NCI-H345 treated with DMSO at 0.1 percent for 48 hours (cell line): ENCODE results near the gene AHNAK2.
A peak's percentile ranks its signal among the peaks of the same experiment; 100 is the strongest.
"Not testable (repeated sequence)": the region's sequence is repeated elsewhere in the genome, so short reads cannot be mapped to it uniquely, and the experiment has no call there.

Source experiments
- DNase-seq: peaks from one replicate; lab custom pipeline; 2025; ENCODE audit not compliant: unreplicated experiment; lab: John Stamatoyannopoulos, UW

The AHNAK2 gene

DNA sequence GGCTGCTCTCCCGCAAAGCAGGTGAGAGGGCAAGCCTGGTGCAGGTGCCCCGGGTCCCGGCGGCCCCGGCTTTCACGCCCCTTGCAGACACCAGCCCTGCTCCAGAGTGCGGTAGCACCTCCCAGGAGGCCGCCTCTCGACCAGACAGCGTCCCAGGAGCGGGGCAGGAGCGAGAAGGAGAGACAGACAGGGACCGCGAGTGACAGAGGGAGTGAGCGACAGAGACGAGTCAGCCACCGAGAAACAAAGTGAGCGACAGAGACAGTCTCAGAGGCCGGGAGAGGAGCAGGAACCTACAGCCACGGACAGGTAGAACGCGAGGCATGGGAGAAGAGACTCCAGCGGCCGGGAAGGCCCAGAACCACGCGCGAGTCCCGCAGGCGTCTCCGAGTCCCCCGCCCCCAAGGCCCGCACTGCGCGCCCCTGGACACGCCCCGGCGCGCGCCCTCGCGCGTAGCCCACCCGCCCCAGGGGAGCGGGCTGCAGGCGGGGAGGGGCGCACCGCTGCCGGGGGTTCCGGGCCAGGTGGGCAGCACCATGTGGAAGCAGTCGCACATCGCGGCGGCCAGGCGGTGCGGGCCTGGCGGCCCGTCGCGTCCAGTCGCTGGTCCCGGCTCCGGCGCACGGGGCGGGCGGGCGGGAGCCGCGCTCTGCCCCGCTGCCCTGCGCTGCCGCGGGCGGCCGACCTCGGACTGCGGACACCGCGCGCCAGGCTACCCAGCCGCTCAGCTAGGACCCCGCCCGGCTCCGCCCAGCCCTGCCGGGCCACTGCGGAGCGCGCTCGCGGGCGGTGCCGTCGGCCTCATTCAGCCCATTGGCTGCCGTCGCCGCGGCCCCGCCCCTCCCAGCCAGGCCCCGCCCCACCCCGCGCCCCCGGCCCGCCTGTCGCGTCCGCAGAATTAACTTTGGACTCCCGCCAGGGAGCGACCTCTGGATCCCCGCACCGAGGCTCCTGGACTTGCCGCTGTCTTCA lies at the start of gene AHNAK2:
AHNAK2 (minus strand) TSS at position 694 of the 973 bp plus-strand sequence; CDS start at position 557, 137 bp downstream.
- DNase-seq: peak; percentile 43

DNA sequence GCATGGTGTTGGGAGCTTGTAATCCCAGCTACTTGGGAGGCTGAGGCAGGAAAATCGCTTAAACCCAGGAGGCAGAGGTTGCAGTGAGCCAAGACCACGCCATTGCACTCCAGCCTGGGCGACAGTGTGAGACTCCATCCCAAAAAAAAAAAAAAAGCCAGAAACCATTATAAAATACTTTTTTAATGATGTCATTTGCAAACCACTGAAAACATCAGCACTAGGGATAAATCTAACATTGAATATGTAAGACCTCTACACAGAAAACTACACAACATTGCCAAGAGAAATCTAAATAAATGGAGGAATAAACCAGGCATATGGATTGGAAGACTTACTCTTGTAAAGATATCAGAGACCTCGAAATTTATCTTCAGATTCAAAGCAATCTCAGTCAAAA lies 49.5 kb upstream of the AHNAK2 start:
- DNase-seq: not testable (repeated sequence)

DNA sequence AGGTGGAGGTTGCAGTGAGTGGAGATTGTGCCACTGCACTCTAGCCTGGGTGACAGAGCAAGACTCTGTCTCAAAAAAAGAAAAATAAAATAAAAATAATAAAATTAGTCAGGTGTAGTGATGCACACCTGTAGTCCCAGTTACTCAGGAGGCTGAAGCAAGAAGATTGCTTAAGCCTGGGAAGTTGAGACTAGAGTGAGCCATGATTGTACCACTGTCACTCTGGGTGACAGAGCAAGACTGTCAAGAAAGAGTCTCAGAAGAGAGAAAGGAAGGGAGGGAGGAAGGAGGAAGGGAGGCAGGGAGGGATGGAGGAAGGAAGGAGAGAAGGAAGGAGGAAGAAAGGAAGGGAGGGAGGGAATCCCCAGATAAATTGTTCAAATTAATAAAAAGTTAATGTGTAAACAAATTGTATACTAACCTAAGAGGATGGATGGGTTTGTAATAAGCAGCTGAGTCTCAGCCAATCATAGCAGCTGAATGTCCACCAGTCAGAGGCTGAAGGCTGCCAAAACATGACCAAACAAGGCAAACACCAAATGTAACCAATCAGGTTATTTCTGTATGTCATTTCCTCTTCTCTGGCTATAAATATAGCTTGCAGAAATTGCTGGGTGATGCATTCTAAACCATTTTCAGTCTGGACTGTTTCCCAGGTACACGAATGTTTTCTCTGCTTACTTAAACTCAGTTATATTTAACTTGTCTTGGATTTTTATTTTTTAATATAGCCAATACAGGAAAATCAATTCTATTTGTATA lies 48.8 kb upstream of the AHNAK2 start:
- no peak for DNase-seq

GRCh38 chr14:105026033-105026785 lies 48.0 kb upstream of the AHNAK2 start:
- no peak for DNase-seq

- no peak for DNase-seq
These were observed 47.3 kb upstream of the AHNAK2 start for GRCh38 chr14:105025429-105025828.

DNA sequence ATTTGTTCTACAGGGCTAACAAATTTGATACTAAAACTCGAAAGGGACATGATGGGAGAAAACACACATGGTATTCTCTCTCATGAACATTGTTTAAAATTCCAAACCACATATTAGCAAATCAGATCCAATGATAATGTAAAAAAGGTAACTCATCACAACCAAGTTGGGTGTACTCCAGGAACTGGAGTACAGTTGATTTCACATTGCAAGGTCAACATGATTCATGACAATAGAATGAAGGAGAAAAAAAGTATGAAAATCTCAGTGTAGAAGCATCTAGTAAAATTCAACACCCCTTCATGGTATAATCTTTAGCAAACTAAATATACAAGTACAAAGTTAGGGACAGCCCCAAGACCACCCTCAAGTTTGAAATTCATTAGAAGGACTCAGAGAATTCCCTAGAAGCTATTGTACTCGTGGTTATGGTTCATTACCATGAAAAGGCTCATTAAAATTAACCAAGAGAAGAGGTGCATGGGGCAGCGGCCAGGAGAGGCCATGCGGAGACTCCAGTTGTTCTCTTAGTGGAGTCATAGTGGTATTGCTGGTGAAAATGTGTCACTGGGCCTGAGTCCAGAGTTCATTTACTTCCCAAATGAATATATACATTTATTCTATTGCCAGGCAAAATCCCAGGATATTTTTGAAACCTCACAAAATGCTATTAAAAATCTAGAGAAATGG lies 45.8 kb upstream of the AHNAK2 start:
- no peak for DNase-seq

DNA sequence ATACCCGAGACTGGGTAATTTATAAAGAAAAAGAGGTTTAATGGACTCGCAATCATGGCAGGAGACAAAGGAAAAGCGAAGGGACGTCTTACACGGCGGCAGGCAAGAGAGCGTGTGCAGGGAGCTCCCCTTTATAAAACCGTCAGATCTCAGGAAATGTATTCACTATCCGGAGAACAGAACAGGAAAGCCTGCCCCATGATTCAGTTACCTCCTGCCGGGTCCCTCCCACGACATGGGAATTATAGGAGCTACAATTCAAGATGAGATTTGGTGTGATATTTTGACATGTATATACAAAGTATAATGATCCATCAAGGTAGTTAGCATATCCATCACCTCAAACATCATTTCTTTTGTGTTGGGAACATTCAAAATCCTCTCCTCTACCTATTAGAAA lies 45.0 kb upstream of the AHNAK2 start:
- DNase-seq: no peak

- DNase-seq: no peak
These were observed 44.1 kb upstream of the AHNAK2 start for GRCh38 chr14:105022276-105022670.

DNA sequence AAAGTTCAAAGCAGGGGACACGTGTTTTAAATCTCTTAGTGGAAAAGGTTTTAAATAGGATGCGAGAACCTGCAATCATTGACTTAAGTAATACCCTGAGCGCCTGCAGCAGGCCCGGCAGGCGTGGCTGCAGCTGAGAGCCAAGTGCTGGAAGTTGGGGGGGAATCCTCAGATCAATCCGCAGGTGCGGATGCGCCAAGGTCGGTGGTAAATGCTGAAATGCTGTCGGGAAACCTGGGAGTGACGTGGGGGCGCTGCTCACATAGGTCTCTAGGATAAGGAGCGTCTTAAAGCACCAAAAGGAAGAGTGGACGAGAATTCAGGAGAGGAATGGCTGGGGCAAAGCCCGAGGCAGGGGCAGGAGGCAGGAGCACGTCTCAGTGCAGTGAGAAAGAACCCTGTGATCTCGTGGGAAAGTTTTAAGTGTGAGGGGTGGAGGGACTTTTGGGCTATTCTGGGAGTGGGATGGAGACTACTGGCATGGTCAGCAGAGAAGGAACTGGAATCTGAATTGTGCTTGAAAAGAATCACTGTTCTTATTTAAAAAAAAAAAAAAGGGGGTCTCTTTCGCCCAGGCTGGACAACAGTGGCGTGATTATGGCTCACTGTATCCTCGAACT lies 43.6 kb upstream of the AHNAK2 start:
- no peak for DNase-seq

GRCh38 chr14:105020815-105021655 lies 42.9 kb upstream of the AHNAK2 start, which contains the start of gene CDCA4:
CDCA4 (minus strand) TSS chr14:105021083; CDS start chr14:105011929, 9,154 bp downstream.
- DNase-seq: peak; percentile 99

DNA sequence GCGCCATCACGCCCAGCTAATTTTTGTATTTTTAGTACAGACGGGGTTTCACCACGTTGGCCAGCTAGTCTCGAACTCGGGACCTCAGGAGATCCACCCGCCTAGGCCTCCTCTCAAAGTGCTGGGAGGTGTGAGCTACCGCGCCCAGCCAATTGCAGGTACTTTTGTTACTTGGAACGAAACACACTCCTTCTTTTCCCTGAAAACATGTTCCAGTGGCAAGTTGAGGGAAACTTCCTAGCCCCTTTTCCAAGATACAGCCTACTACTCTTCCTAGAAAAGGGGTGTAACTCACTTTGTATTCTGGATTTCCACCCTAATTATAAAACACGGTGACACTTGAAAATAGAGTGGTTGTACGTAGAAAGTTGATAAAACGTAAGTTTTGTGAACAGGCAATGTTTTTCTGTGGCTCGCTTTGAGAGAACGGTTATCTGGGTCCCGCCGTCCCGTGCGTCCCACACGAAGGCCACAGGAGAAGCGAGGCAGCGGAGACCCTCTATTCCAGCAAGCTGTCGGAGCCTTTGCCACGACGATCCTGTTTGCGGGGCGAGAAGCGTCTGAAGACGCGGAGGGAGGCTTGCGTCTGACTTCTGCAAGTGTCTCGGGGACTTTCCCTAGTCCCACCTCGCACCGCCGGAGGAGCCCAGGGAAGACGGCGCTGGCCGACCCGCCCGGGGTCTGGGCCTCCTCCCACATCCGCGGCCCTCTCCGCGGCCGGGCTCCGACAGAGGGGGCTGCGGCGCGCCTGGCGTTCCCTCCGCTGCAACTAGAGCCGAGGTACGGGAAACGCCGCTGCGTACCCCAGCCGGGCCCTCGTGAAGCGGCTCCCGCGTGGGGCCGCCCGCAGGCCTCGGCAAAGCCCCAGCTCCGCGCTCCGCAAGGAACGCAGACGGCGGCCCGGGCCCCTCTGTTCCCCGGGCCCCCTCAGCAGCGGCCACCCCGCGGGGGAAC lies 42.0 kb upstream of the AHNAK2 start:
- no peak for DNase-seq

DNA sequence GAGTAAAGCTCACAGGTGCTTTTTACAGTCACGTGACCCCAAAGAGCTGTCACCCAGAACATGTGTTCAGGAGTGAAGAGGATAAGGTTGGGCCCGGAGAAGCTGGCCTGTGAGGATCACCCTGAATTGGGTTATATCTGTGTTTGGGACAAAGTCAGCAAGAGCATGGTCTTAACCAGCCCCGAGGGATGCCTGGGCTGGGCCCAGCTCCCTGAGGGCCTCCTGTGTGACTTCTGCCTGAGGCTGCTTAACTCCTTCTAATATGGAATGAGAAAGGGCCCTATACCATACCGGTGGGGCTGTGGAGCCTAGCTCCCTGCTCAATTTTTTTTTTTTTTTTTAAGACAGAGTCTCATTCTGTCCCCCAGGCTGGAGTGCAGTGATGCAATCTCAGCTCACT lies 40.2 kb upstream of the AHNAK2 start:
- DNase-seq: no peak

DNA sequence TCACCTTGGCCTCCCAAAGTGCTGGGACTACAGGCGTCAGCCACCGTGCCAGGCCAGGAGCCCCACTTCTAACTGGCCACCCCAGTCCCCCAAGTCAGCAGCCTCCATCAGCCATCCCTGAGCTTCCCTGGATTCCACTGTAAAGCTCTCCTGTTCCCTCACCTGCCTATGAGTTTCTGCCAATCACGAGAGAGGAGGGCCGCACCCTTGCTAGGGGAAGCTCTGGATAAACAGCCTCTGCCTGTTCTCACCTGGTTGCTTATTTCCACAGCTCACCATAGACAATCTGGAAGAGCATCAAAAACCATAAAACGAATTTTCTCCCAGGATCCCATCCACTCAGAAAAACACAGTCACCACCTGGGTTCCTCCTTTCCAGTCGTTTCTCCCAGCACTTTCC lies 37.7 kb upstream of the AHNAK2 start:
- DNase-seq: no peak

DNA sequence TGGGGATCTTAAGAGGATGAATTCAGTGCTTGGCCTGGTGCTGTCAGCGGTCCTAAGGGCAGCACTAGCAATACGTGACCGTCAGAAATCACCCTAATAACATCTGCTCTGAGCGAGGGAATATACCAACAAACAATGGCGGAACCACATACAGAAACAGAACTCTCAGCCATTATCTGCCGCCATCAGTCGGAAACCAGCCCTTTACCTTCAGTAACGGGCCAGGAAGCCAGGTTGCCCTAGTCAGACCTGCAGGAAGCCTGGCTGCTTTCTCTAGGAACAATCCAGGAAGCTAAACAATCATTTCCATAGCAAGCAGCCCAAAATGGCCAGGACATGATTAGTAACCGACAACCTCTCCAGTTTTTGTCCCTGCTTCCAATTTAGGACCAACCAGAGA lies 37.1 kb upstream of the AHNAK2 start:
- no peak for DNase-seq

- no peak for DNase-seq
These were observed 36.5 kb upstream of the AHNAK2 start for GRCh38 chr14:105014631-105015030.

DNA sequence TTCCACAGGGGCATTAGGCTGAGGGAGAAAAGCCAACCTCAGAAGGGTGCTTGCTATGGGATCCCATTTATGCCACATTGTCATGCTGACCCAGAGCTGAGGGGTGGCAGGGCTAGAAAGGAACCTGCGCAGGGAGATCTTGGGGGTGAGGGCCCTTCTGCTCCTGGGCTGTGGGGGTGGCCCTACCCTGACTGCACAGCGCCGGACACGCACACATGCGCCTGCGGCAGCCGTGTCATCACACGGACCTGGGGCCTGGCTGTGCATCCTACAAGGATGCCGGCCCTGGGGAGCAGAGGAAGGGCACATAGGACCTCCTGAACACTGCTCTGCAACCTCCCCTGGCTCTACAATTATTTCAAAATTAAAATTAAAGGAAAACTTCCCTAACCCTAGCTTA lies 35.9 kb upstream of the AHNAK2 start:
- no peak for DNase-seq

DNA sequence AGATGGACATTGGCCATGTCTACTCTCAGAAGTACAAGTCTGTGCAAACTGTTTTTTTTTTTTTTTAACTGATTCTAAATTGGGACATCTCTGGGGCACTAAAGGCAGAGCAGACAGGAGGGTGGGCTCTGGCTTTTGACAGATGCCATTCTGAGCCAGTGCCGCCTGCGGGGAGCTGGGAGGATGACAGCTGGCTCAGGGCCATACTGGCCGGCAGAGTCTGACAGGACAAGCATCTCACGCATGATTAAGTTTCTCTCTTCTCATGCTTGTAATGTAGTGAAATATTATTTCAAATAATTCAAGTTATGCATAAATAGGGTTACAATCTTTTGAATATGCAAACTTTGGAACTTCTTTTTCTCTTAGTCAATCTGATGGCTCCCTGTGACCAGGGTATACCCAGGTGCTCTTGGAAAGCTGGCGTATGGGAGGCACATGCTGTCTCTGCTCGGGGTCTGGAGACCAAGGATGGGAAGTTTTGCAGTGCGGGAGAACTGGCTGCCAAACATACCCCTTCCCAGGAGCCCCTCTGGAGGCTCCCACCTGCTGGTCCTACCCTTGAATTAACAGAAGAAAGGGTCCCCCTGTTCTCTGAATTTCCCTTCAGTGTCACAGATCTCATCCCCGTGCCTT lies 35.1 kb upstream of the AHNAK2 start:
- no peak for DNase-seq
